Sigmoid colon (tissue), 4 donors: ENCODE data around the gene C2CD4C.

Source experiments
- CTCF ChIP-seq, 4 experiments: fragments of 450-650 bp in 3 of 4; fragments of 200-600 bp in 1 of 4; IDR thresholded peaks; one replicate each; pipeline ENCODE4 v1.5.1; 2016 to 2019; ENCODE audit warnings: antibody characterized with exemption in 4 of 4, mild to moderate bottlenecking in 3 of 4, moderate library complexity in 2 of 4
- POLR2AphosphoS5 ChIP-seq, 4 donors: sonication (generic); formaldehyde crosslinking; IDR thresholded peaks; one replicate each; pipeline ENCODE4 v1.6.1; 2017; ENCODE audit warnings: antibody characterized with exemption in 4 of 4

- TF ChIP-seq CTCF (IDR thresholded peaks at IDR 0.05) (no peak), POLR2AphosphoS5 (IDR thresholded peaks at IDR 0.05) (no peak)
Measured at GRCh38 chr19:388691-389090, 20.3 kb downstream of the C2CD4C start.
